Measurements from ENCODE around the gene CIAO2A.
"Not testable (repeated sequence)": the region's sequence is repeated elsewhere in the genome, so short reads cannot be mapped to it uniquely, and the experiment has no call there.

The CIAO2A gene

GRCh38 chr15:64068133-64068532 is 25.5 kb downstream of the CIAO2A start:
- Histone ChIP-seq H3K9me3 (ENCODE audit: control insufficient read depth, insufficient read depth, low read length) (no peaks in the 10 kb centered on the region), H3K27ac (ENCODE audit: low read depth, low read length) (no peak overlapping the region), H3K4me1 (ENCODE audit: control insufficient read depth, insufficient read depth, low read length) (no peaks in the 10 kb centered on the region), H3K9ac (ENCODE audit: low read depth, low read length) (no peak overlapping the region), H3K27me3 (ENCODE audit: control insufficient read depth, insufficient read depth, low read length) (no peaks in the 10 kb centered on the region), H3K36me3 (ENCODE audit: control insufficient read depth, insufficient read depth, low read length) (peaks cover 21% of the 10 kb centered on the region), H3K4me3 (ENCODE audit: low read depth, low read length) (no peak overlapping the region)

DNA sequence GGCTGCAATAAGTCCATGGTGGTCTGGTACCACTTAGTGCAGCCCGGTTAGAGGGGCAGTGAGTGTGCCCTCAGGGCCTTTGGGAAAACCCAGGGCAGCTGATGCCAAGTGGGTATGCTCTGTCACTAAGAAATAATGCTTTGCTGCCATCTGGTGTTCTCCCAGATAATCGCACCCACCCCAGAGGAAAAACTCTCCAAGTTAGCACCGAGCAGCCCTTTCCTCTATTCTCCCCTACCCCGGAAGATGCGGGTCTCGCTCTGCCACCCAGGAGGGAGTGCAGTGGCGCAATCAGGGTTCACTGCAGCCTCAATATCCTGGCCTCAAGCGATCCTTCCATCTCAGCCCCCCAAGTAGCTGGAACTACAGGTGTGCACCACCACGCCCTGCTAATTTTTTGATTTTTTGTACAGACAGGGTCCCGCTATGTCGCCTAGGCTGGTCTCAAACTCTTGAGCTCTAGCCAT is 26.0 kb downstream of the CIAO2A start:
- Histone ChIP-seq H3K36me3 (ENCODE audit: control insufficient read depth, insufficient read depth, low read length) (peaks cover 15% of the 10 kb centered on the region), H3K9ac (ENCODE audit: low read depth, low read length) (no peak overlapping the region), H3K4me3 (ENCODE audit: low read depth, low read length) (no peak overlapping the region)

GRCh38 chr15:64066451-64066850 is 27.2 kb downstream of the CIAO2A start:
- peaks cover 4% of the 10 kb centered on the region for H3K36me3 ChIP-seq (ENCODE audit: control insufficient read depth, insufficient read depth, low read length)
- H3K27ac ChIP-seq (ENCODE audit: low read depth, low read length), result no peak overlapping the region
- no peaks in the 10 kb centered on the region for H3K4me1 ChIP-seq (ENCODE audit: control insufficient read depth, insufficient read depth, low read length)
- no peak overlapping the region for H3K9ac ChIP-seq (ENCODE audit: low read depth, low read length)
- no peak overlapping the region for H3K4me3 ChIP-seq (ENCODE audit: low read depth, low read length)
- H3K27me3 ChIP-seq (ENCODE audit: control insufficient read depth, insufficient read depth, low read length), result no peaks in the 10 kb centered on the region
- H3K9me3 ChIP-seq (ENCODE audit: control insufficient read depth, insufficient read depth, low read length), result no peaks in the 10 kb centered on the region

More for the DNA sequence above, 26.0 kb downstream of the CIAO2A start:
- Histone ChIP-seq H3K4me1 (ENCODE audit: control insufficient read depth, insufficient read depth, low read length) (no peaks in the 10 kb centered on the region), H3K27ac (ENCODE audit: low read depth, low read length) (no peak overlapping the region), H3K9me3 (ENCODE audit: control insufficient read depth, insufficient read depth, low read length) (no peaks in the 10 kb centered on the region), H3K27me3 (ENCODE audit: control insufficient read depth, insufficient read depth, low read length) (no peaks in the 10 kb centered on the region)

DNA sequence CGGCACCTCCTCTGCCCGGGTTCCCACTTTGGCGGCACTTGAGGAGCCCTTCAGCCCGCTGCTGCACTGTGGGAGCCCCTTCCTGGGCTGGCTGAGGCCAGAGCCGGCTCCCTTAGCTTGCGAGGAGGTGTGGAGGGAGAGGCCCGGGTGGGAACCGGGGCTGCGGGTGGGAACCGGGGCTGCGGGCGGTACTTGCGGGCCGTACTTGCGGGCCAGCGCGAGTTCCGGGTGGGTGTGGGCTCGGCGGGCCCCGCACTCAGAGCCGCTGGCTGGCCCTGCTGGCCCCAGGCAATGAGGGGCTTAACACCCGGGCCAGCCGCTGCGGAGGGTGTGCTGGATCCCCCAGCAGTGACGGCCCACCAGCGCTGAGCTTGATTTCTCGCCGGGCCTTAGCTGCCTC is 32.9 kb downstream of the CIAO2A start:
- Histone ChIP-seq H3K4me1 (ENCODE audit: control insufficient read depth, insufficient read depth, low read length) (no peaks in the 10 kb centered on the region), H3K27ac (ENCODE audit: low read depth, low read length) (no peak overlapping the region), H3K36me3 (ENCODE audit: control insufficient read depth, insufficient read depth, low read length) (no peaks in the 10 kb centered on the region), H3K9ac (ENCODE audit: low read depth, low read length) (no peak overlapping the region), H3K9me3 (ENCODE audit: control insufficient read depth, insufficient read depth, low read length) (no peaks in the 10 kb centered on the region), H3K27me3 (ENCODE audit: control insufficient read depth, insufficient read depth, low read length) (no peaks in the 10 kb centered on the region), H3K4me3 (ENCODE audit: low read depth, low read length) (no peak overlapping the region)

GRCh38 chr15:64059104-64059503 is 34.5 kb downstream of the CIAO2A start:
- not testable (repeated sequence) for H3K27ac ChIP-seq (ENCODE audit: low read depth, low read length)

GRCh38 chr15:64058279-64058678 is 35.4 kb downstream of the CIAO2A start:
- Histone ChIP-seq H3K27ac (ENCODE audit: low read depth, low read length) (no peak overlapping the region), H3K9me3 (ENCODE audit: control insufficient read depth, insufficient read depth, low read length) (no peaks in the 10 kb centered on the region), H3K4me3 (ENCODE audit: low read depth, low read length) (no peak overlapping the region), H3K36me3 (ENCODE audit: control insufficient read depth, insufficient read depth, low read length) (no peaks in the 10 kb centered on the region), H3K4me1 (ENCODE audit: control insufficient read depth, insufficient read depth, low read length) (no peaks in the 10 kb centered on the region), H3K27me3 (ENCODE audit: control insufficient read depth, insufficient read depth, low read length) (no peaks in the 10 kb centered on the region), H3K9ac (ENCODE audit: low read depth, low read length) (no peak overlapping the region)

More at GRCh38 chr15:64059104-64059503, 34.5 kb downstream of the CIAO2A start:
- not testable (repeated sequence) for H3K27me3 ChIP-seq (ENCODE audit: control insufficient read depth, insufficient read depth, low read length); H3K9ac ChIP-seq (ENCODE audit: low read depth, low read length); H3K9me3 ChIP-seq (ENCODE audit: control insufficient read depth, insufficient read depth, low read length); H3K4me1 ChIP-seq (ENCODE audit: control insufficient read depth, insufficient read depth, low read length); H3K4me3 ChIP-seq (ENCODE audit: low read depth, low read length); H3K36me3 ChIP-seq (ENCODE audit: control insufficient read depth, insufficient read depth, low read length)

GRCh38 chr15:64053674-64054073 is 40.0 kb downstream of the CIAO2A start:
- not testable (repeated sequence) for H3K9me3 ChIP-seq (ENCODE audit: control insufficient read depth, insufficient read depth, low read length); H3K27ac ChIP-seq (ENCODE audit: low read depth, low read length); H3K4me1 ChIP-seq (ENCODE audit: control insufficient read depth, insufficient read depth, low read length); H3K9ac ChIP-seq (ENCODE audit: low read depth, low read length); H3K27me3 ChIP-seq (ENCODE audit: control insufficient read depth, insufficient read depth, low read length); H3K36me3 ChIP-seq (ENCODE audit: control insufficient read depth, insufficient read depth, low read length); H3K4me3 ChIP-seq (ENCODE audit: low read depth, low read length)

DNA sequence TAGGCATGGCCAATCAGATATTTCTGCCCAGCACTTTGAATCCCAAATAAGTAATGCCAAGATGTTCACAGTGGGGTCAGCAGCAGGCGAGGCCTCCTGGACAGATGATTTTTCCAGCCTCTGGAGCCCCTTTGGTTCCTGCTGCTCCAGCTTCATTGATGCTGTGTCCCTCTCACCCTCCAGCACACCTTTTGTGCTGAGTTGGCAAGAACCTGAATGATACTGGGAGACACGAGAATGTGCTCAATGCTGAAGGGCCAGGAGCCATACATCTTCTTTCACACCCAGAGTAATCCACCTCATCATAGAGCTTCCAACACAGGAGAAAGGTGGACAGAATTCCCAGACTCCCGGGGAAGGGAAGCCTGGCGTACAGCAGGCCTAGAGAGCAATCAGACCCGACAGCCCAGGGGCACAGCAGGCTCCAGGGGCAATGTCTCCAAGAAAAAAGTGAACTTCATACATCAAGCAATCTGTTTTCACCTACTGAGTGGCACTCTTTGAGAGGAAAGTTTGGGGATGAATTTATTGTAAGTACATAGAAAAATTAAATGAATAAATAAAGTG is 40.6 kb downstream of the CIAO2A start:
- no peaks in the 10 kb centered on the region for H3K36me3 ChIP-seq (ENCODE audit: control insufficient read depth, insufficient read depth, low read length)

GRCh38 chr15:64051407-64052259 is 42.0 kb downstream of the CIAO2A start:
- H3K27ac ChIP-seq (ENCODE audit: low read depth, low read length), result no peak overlapping the region

More for the DNA sequence above, 40.6 kb downstream of the CIAO2A start:
- Histone ChIP-seq H3K9me3 (ENCODE audit: control insufficient read depth, insufficient read depth, low read length) (no peaks in the 10 kb centered on the region), H3K9ac (ENCODE audit: low read depth, low read length) (no peak overlapping the region), H3K27ac (ENCODE audit: low read depth, low read length) (no peak overlapping the region), H3K27me3 (ENCODE audit: control insufficient read depth, insufficient read depth, low read length) (peaks cover 8% of the 10 kb centered on the region; the same call in 1 of the 2 replicates), H3K4me3 (ENCODE audit: low read depth, low read length) (no peak overlapping the region), H3K4me1 (ENCODE audit: control insufficient read depth, insufficient read depth, low read length) (no peaks in the 10 kb centered on the region)

DNA sequence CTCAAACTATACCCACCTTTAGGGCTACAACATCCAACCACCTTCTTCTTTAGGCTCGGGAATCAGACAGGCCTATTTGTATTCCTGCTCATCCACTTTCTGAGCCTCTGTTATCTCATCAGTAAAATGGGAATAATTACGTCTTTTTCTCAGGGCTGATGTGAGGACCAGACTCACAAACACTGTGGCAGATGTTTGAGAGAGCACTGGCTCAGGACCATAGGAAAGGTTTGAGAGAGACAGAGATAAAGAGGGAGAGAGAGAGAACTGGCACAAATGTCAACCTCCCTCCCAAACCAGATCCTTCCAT is 42.6 kb downstream of the CIAO2A start:
- H3K4me1 ChIP-seq (ENCODE audit: control insufficient read depth, insufficient read depth, low read length), result peaks cover 4% of the 10 kb centered on the region; the same call in 1 of the 2 replicates
- H3K9ac ChIP-seq (ENCODE audit: low read depth, low read length), result no peak overlapping the region
- H3K27ac ChIP-seq (ENCODE audit: low read depth, low read length), result no peak overlapping the region
- no peaks in the 10 kb centered on the region for H3K36me3 ChIP-seq (ENCODE audit: control insufficient read depth, insufficient read depth, low read length)
- H3K4me3 ChIP-seq (ENCODE audit: low read depth, low read length), result no peak overlapping the region
- H3K27me3 ChIP-seq (ENCODE audit: control insufficient read depth, insufficient read depth, low read length), result peaks cover 23% of the 10 kb centered on the region
- H3K9me3 ChIP-seq (ENCODE audit: control insufficient read depth, insufficient read depth, low read length), result no peaks in the 10 kb centered on the region

More at GRCh38 chr15:64051407-64052259, 42.0 kb downstream of the CIAO2A start:
- H3K4me3 ChIP-seq (ENCODE audit: low read depth, low read length), result no peak overlapping the region
- H3K27me3 ChIP-seq (ENCODE audit: control insufficient read depth, insufficient read depth, low read length), result peaks cover 21% of the 10 kb centered on the region
- H3K9ac ChIP-seq (ENCODE audit: low read depth, low read length), result no peak overlapping the region
- H3K4me1 ChIP-seq (ENCODE audit: control insufficient read depth, insufficient read depth, low read length), result peaks cover 3% of the 10 kb centered on the region; the same call in 1 of the 2 replicates
- no peaks in the 10 kb centered on the region for H3K36me3 ChIP-seq (ENCODE audit: control insufficient read depth, insufficient read depth, low read length)
- no peaks in the 10 kb centered on the region for H3K9me3 ChIP-seq (ENCODE audit: control insufficient read depth, insufficient read depth, low read length)
